Midbrain (tissue), 1 donor: ENCODE results near the gene C17orf78.
"Not testable (repeated sequence)": the region's sequence is repeated elsewhere in the genome, so short reads cannot be mapped to it uniquely, and the experiment has no call there.

Source experiments
- DNase-seq: peaks from one replicate; lab custom pipeline; 2025; lab: John Stamatoyannopoulos, UW

C17orf78 gene

DNA sequence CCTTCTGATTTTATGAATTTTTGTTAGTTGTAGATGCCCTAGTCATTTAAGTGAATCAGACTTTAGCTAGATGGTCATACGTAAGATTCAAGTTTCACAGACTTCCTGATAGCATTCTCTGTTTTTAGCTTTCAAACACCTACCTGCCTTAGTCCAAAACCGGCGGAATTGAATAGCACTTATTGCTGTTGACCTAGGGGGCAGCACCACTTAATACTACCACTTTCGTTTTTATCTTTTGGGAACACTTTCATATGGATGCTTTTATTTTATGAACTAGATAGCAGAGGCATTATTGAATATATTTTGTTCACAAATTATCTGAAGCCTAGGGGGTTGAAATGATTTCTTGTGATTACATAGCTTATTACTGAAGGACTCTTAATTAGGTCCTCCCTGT lies 62.4 kb downstream of the C17orf78 start:
- DNase-seq = no peak

GRCh38 chr17:37440424-37440823 lies 64.6 kb downstream of the C17orf78 start:
- no peak for DNase-seq

DNA sequence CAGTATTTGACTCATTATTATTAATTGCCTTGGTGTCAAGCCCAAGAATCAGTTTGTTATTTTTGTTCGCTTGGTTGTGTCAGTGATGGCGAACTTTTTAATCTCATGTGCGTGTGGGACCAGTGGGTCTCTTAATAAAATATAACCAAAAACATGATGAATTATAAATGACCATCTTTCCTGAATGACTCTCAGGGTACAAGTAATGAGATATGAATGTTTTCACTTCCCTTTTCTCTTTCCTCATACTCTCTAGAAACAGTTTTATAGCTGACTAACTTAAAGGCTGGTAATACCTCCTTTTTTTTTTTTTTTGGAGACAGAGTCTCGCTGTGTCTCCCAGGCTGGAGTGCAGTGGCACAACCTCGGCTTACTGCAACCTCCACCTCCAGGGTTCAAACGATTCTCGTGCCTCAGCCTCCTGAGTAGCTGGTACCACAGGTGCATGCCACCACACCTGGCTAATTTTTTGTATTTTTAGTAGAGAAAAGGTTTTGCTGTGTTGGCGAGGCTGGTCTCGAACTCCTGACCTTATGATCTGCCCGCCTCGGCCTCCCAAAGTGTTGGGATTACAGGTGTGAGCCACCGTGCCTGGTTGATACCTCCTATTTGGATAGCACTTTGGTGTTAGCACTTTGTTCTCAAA lies 65.7 kb downstream of the C17orf78 start:
- DNase-seq = not testable (repeated sequence)
